Measurements from ENCODE around the gene C2CD2.

- no peak for TF ChIP-seq CTCF (IDR thresholded peaks at IDR 0.05)
- TF ChIP-seq POLR2AphosphoS5 (IDR thresholded peaks at IDR 0.05): no peak
These were observed 39.9 kb upstream of the C2CD2 start for GRCh38 chr21:41993744-41994143.

Data from esophagus muscularis mucosa (tissue), 3 donors.